Mesendoderm (in vitro differentiated cells): ENCODE data around the gene LIMK1.
A peak's percentile ranks its signal among the peaks of the same experiment; 100 is the strongest.
"Not testable (repeated sequence)": the region's sequence is repeated elsewhere in the genome, so short reads cannot be mapped to it uniquely, and the experiment has no call there.

Source experiments
- DNase-seq: peaks from one replicate; pipeline ENCODE4 v3.0.0; 2013
- H2AK5ac ChIP-seq: 2 replicates; pipeline ENCODE4 v1.6.1; 2013; ENCODE audit warnings: low read length, inconsistent platforms
- H2BK120ac ChIP-seq: 2 replicates; pipeline ENCODE4 v1.6.1; 2013; ENCODE audit warnings: low read depth, mild to moderate bottlenecking, low read length, moderate library complexity, mixed read lengths
- H2BK15ac ChIP-seq: replicated peaks from 2 replicates; pipeline ENCODE4 v1.6.1; 2013; ENCODE audit warnings: low read depth, mild to moderate bottlenecking, moderate library complexity
- H2BK5ac ChIP-seq: 2 replicates; pipeline ENCODE4 v1.6.1; 2013; ENCODE audit warnings: low read length, inconsistent platforms
- H3K18ac ChIP-seq: 2 replicates; pipeline ENCODE4 v1.6.1; 2013; ENCODE audit warnings: mild to moderate bottlenecking, low read length, mixed read lengths
- H3K23ac ChIP-seq: one replicate; pipeline ENCODE4 v1.6.1; 2013; ENCODE audit warnings: low read length
- H3K27ac ChIP-seq: 2 replicates; pipeline ENCODE4 v1.5.1; 2013; ENCODE audit warnings: low read depth, mild to moderate bottlenecking, inconsistent platforms, low read length, moderate library complexity
- H3K27me3 ChIP-seq: 2 replicates; pipeline ENCODE4 v1.6.1; 2013; ENCODE audit warnings: low read length, control low read depth, mild to moderate bottlenecking, inconsistent platforms; ENCODE audit not compliant: insufficient read depth, poor library complexity
- H3K36me3 ChIP-seq: 2 replicates; pipeline ENCODE4 v1.6.1; 2013; ENCODE audit warnings: low read length, inconsistent platforms; ENCODE audit not compliant: control insufficient read depth, insufficient read depth
- H3K4ac ChIP-seq: one replicate; pipeline ENCODE4 v1.6.1; 2013; ENCODE audit warnings: low read depth, mild to moderate bottlenecking, low read length, moderate library complexity
- H3K4me1 ChIP-seq: 2 replicates; pipeline ENCODE4 v1.6.1; 2013; ENCODE audit warnings: low read depth, low read length, inconsistent platforms; ENCODE audit not compliant: control insufficient read depth
- H3K4me2 ChIP-seq: 2 replicates; pipeline ENCODE4 v1.6.1; 2013; ENCODE audit warnings: low read length
- H3K4me3 ChIP-seq: 2 replicates; pipeline ENCODE4 v1.5.1; 2013; ENCODE audit warnings: mild to moderate bottlenecking, low read length
- H3K56ac ChIP-seq: one replicate; pipeline ENCODE4 v1.6.1; 2013; ENCODE audit warnings: low read length
- H3K79me1 ChIP-seq: 2 replicates; pipeline ENCODE4 v1.6.1; 2013; ENCODE audit warnings: low read length, inconsistent platforms
- H3K79me2 ChIP-seq: 2 replicates; pipeline ENCODE4 v1.6.1; 2013; ENCODE audit warnings: mild to moderate bottlenecking, low read length; ENCODE audit not compliant: control insufficient read depth, insufficient read depth
- H3K9ac ChIP-seq: 2 replicates; pipeline ENCODE4 v1.6.1; 2013; ENCODE audit warnings: low read length, inconsistent platforms
- H4K5ac ChIP-seq: one replicate; pipeline ENCODE4 v1.6.1; 2013; ENCODE audit warnings: low read length
- H4K8ac ChIP-seq: one replicate; pipeline ENCODE4 v1.6.1; 2013; ENCODE audit warnings: low read depth, mild to moderate bottlenecking, control low read depth, low read length, moderate library complexity
- WGBS: extraction: QIAGEN DNeasy Blood & Tissue Kit; methylation state at CpG from one replicate; pipeline ENCODE4 v1.1.7; 2013; ENCODE audit warnings: low lambda C conversion rate, missing lambda C conversion rate; ENCODE audit not compliant: insufficient coverage; ENCODE audit errors: extremely low coverage; 5-methylcytosine and 5-hydroxymethylcytosine counted together

Gene LIMK1

GRCh38 chr7:74040791-74041520 lies 42.6 kb upstream of the LIMK1 start:
- Histone ChIP-seq H2BK15ac (no peak overlapping the region), H2AK5ac (no peak overlapping the region), H3K79me2 (no peaks in the 10 kb centered on the region), H3K4ac (no peak overlapping the region), H3K9ac (no peak overlapping the region), H3K4me3 (no peak overlapping the region), H3K56ac (no peak overlapping the region), H3K23ac (no peak overlapping the region), H2BK120ac (no peak overlapping the region), H3K27ac (no peak overlapping the region), H3K4me1 (no peaks in the 10 kb centered on the region), H2BK5ac (no peak overlapping the region), H3K27me3 (no peaks in the 10 kb centered on the region), H3K4me2 (no peak overlapping the region), H4K8ac (no peak overlapping the region), H3K79me1 (no peaks in the 10 kb centered on the region), H4K5ac (no peak overlapping the region), H3K18ac (no peak overlapping the region), H3K36me3 (no peaks in the 10 kb centered on the region)
- no peak for DNase-seq
- WGBS = no CpG with 5 or more reads among the region's 12 CpGs

- Histone ChIP-seq H4K8ac (no peak overlapping the region), H3K27me3 (no peaks in the 10 kb centered on the region), H2AK5ac (no peak overlapping the region), H3K4ac (no peak overlapping the region), H3K36me3 (no peaks in the 10 kb centered on the region), H3K79me1 (no peaks in the 10 kb centered on the region), H2BK5ac (no peak overlapping the region), H3K4me3 (no peak overlapping the region), H3K23ac (no peak overlapping the region), H3K18ac (no peak overlapping the region), H3K4me2 (no peak overlapping the region), H3K4me1 (no peaks in the 10 kb centered on the region), H3K27ac (no peak overlapping the region), H3K9ac (no peak overlapping the region), H2BK15ac (no peak overlapping the region), H3K79me2 (no peaks in the 10 kb centered on the region), H4K5ac (no peak overlapping the region), H2BK120ac (no peak overlapping the region), H3K56ac (peak overlapping the region; percentile 29)
- WGBS = no CpG with 5 or more reads among the region's 24 CpGs
- no peak for DNase-seq
Observed at GRCh38 chr7:74042746-74043522, 40.7 kb upstream of the LIMK1 start.

GRCh38 chr7:74043523-74043951 lies 40.1 kb upstream of the LIMK1 start:
- WGBS = no CpG with 5 or more reads among the region's 9 CpGs
- DNase-seq = peak; percentile 56
- no peaks in the 10 kb centered on the region for H3K79me1 ChIP-seq
- no peak overlapping the region for H2BK120ac ChIP-seq
- H3K36me3 ChIP-seq = no peaks in the 10 kb centered on the region
- H4K8ac ChIP-seq = no peak overlapping the region
- no peak overlapping the region for H4K5ac ChIP-seq
- peak overlapping the region; percentile 18 for H3K9ac ChIP-seq
- no peak overlapping the region for H3K27ac ChIP-seq
- no peaks in the 10 kb centered on the region for H3K4me1 ChIP-seq
- no peaks in the 10 kb centered on the region for H3K79me2 ChIP-seq
- H2BK5ac ChIP-seq = no peak overlapping the region
- H2AK5ac ChIP-seq = no peak overlapping the region
- no peak overlapping the region for H3K4ac ChIP-seq
- H3K27me3 ChIP-seq = no peaks in the 10 kb centered on the region
- peak overlapping the region; percentile 74 for H3K56ac ChIP-seq
- no peak overlapping the region for H3K18ac ChIP-seq
- no peak overlapping the region for H3K4me3 ChIP-seq
- H2BK15ac ChIP-seq = no peak overlapping the region
- no peak overlapping the region for H3K4me2 ChIP-seq
- H3K23ac ChIP-seq = no peak overlapping the region

DNA sequence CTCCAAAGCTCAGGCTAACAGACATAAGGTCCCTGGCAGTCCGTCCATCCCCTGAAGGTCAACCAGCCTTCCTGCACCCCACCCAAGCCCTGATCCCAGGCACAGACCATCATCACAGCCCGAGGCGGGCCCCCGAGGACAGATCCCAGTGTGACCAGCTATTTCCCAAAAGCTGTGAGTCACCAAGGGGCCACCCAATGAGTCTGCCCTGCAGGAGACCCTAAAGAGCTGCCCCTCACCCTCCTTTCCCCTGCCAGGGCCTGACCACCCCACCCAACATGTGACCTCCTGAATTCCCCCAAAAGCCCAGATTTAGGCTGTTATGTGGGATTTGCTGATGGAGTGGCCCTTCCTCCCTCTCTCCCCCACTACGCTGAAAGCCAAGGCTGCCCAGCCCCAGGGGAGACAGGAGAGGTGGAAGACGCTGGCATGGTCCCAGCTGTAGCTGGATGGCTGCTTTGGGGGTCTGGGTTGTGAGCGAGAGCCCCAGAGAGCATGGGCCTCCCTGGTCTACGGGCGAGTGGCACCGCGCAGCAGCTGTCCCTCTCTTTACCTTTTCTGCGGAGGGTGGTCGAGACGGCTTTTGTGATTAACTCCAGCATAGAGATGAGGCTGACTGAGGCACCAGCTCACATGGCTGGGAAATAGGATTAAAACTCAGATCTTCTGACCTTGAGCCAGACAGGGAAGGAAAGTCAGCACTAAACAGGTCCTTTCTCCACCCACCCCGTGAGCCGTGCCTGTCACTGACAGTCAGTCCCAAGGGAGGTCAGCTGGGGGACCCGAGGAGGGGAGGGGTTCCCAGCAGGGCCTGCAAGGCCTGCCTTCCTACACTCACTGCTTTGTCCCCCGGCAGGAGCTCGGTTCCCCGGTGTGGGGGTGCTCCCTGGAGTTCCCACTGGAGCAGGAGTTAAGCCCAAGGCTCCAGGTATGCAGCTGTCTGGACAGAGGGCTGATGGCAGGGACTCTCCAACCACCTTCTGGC lies 38.9 kb upstream of the LIMK1 start:
- WGBS = no CpG with 5 or more reads among the region's 20 CpGs
- H3K56ac ChIP-seq = no peak overlapping the region
- H3K4ac ChIP-seq = no peak overlapping the region

GRCh38 chr7:74046581-74046980 lies 37.0 kb upstream of the LIMK1 start:
- not testable (repeated sequence) for H2BK120ac ChIP-seq, H2BK15ac ChIP-seq, H3K4me3 ChIP-seq, H3K18ac ChIP-seq, H3K4me1 ChIP-seq, H3K4me2 ChIP-seq, H2AK5ac ChIP-seq, H3K79me1 ChIP-seq, H3K23ac ChIP-seq, H3K4ac ChIP-seq, H3K9ac ChIP-seq, H4K5ac ChIP-seq, H3K36me3 ChIP-seq, H3K27ac ChIP-seq, H3K56ac ChIP-seq, H2BK5ac ChIP-seq, H3K79me2 ChIP-seq, DNase-seq, H3K27me3 ChIP-seq, H4K8ac ChIP-seq
- WGBS = no CpG with 5 or more reads among the region's 7 CpGs

More for the DNA sequence above, 38.9 kb upstream of the LIMK1 start:
- no peak overlapping the region for H4K8ac ChIP-seq
- H2BK120ac ChIP-seq = no peak overlapping the region
- H4K5ac ChIP-seq = no peak overlapping the region
- no peak overlapping the region for H3K23ac ChIP-seq
- H3K79me2 ChIP-seq = no peaks in the 10 kb centered on the region
- no peaks in the 10 kb centered on the region for H3K4me1 ChIP-seq
- H2AK5ac ChIP-seq = no peak overlapping the region
- H3K4me2 ChIP-seq = no peak overlapping the region
- H3K27me3 ChIP-seq = no peaks in the 10 kb centered on the region
- H3K18ac ChIP-seq = no peak overlapping the region
- no peak overlapping the region for H3K9ac ChIP-seq
- H3K36me3 ChIP-seq = no peaks in the 10 kb centered on the region
- H3K27ac ChIP-seq = no peak overlapping the region
- no peak overlapping the region for H2BK15ac ChIP-seq
- H3K79me1 ChIP-seq = no peaks in the 10 kb centered on the region
- H3K4me3 ChIP-seq = no peak overlapping the region
- H2BK5ac ChIP-seq = no peak overlapping the region
- no peak for DNase-seq
